Measurements from ENCODE around the gene TSPAN7.

The TSPAN7 gene

GRCh38 chrX:38649674-38650647 lies 88.6 kb downstream of the TSPAN7 start:
- no peak for DNase-seq

DNA sequence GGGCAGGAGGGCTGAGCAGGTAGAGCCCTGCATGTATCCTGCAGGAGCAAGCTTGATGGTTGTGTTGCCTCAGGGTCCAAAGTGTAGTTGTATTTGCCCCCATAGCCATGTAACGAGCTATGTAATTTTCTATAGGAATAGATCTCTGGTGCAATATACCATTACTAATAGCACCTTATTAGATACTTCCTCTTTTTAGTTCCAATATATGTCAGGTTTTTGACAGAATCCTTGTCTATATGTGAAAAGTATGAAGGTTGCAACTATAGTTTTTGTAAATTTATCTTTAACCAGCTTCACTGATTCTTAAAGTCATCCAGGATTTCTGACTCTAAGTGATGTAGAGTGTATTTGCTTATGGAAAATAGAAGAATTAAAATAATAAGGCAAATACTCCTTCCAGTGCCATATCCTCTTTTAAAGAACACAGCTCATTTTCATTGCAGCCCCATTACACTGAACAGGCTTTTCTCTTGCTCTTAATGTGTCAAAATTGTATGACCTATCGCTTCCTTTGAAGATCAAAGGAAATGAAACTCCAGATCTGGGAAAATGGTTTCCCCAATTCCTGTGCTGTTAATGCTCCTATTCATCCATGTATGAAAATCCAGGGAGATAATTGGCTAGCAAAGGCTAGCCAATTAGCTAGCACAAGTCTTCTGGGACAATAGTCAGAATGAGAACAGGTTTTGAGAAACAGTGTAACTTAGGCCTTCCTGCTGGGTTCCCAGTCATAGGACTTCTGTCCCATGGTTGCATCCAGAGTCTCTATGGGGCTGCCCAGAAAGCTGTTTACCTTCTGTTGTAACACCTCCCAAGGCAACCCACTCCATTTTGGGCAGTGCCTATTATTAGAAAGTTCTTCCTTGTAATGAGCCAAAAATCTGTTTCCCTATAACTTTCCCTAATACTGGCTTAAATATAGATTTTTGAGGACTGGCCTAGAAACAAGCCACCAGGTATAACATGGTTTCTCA lies 90.6 kb downstream of the TSPAN7 start:
- no peak for DNase-seq

DNA sequence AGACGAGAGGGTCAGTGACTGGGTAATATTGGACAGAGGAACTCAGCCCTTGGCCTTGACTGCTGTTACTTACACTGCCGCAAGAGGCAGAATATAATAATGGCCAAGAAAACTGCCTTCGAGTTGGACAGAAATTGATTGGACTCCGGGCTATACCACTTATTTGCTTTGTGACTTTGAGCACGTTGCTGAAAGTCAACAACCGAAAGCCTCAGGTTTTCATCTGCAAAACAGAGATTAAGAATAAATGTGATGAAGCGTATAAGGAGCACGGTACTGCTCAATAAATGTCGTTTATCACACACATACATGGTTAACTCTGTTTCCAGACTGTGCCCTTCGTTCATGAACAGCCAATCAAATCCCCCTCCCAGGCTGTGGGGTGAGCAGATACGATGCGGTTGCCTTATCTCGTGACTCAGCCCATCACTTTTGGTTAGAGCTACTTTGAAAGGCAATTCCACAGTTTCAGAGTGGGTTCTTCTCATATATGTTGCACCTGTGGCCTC lies 91.6 kb downstream of the TSPAN7 start:
- no peak for DNase-seq

DNA sequence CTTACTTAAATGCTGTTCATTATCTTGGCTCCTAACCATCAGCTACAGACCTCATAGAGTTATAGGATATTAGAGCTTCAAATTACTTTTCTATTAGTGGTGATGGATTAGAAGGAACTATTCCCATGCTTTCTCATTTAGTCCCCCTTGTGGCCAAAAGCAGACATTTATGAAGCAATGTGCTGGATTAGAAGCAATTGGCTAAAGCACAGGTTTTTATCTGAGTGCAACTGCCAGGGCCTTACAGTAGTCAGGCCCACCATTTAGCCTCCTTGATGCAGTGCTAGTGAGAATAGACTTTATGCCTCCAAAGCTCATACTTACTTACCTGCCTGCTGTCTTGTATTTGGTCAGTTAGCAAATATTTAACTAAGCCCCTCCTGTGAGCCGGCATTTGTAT lies 93.0 kb downstream of the TSPAN7 start:
- peak; percentile 70 for DNase-seq

GRCh38 chrX:38656350-38656915 lies 95.1 kb downstream of the TSPAN7 start:
- DNase-seq, result peak; percentile 17

- no peak for DNase-seq
Observed at GRCh38 chrX:38657562-38657961, 96.2 kb downstream of the TSPAN7 start.

GRCh38 chrX:38660395-38661102 lies 99.2 kb downstream of the TSPAN7 start:
- no peak for DNase-seq

DNA sequence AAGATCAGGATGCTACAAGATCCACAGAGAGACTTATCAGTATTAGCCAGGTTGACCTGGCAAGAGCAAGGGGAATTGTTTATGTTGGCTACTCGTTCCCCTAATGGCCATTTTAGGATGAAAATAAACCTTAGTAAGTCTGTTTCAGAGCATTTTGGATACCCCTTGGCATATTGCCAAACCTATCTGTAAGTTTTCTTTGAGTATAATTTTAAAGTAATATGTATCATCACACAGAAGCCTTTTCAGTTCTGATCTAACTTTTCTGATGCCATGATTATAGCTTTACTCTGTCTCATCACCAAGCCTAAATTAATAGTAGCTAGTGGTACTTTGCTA lies 99.7 kb downstream of the TSPAN7 start:
- no peak for DNase-seq

GRCh38 chrX:38661561-38661960 lies 100.2 kb downstream of the TSPAN7 start:
- DNase-seq, result no peak

DNA sequence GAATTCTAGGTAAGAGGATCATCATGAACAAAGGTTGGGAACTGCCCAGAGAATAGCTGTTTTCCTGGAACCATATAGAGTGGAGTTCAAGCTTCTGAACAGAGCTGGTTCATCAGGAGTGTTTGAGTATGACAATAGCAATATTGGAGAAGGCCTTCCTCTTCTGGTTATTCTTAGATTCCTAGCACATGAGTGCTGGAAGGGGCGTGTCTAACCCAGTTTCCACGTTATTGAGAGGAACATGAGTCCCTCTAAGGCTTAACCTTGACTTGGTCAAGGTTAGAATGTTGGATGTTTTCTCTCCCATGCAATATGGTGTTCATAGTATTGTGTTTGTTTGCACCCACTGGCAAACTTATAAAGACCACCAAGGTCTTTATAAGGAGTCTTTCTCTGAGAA lies 101.3 kb downstream of the TSPAN7 start:
- no peak for DNase-seq

DNA sequence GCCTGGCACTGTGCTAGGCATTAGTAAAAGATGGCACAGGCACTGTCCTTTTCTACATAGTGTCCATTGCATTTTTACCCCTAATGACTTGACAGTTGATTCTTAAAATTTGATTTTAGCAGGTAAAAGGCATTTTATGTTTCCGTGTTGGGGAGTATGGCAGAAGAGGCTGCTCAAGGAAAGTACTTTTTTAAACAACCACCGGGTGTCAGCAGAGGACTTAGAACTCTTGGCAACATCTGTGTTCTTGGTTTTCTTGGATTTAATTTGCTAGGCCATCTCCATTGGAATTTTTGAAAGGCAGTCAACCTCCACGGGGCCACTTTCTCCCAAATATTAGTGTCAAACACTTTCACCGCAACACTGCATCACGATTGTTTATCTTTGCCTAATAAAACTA lies 102.9 kb downstream of the TSPAN7 start:
- peak; percentile 58 for DNase-seq

DNA sequence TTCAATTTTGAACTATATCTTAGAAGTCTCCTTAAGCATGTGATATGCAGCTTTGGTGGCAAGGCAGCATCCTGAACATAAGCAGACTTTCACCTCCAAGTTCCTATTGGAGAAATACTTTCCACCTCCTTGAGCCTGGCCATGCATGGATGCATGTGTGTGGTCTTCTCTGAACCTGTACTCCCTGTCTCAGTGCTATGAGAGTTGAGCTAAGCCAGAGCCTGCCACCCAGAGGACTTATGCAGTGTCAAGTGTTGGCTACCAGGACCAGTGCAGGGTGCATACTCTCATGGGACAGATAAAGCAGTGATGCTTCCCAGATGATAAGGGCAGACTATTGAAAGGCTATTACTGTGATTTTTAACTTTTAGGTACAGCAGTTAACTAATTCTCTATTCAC lies 105.6 kb downstream of the TSPAN7 start:
- DNase-seq, result no peak

DNA sequence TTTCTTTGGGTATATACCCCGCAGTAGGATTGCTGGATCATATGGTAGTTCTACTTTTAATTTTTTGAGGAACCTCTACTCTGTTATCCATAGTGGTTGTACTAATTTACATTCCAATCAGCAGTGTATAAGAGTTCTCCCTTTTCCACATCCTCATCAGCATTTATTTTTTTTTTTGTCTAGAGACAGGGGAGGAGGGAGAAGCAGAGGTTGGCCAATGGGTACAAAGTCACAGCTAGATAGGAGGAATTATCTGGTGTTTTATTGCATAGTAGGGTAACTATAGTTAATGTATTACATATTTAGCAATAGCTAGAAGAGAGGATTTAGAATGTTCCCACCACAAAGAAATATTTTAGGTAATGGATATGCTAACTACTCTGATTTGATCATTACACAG lies 107.4 kb downstream of the TSPAN7 start:
- DNase-seq, result no peak

- DNase-seq, result no peak
Observed at GRCh38 chrX:38669428-38669827, 108.1 kb downstream of the TSPAN7 start.

GRCh38 chrX:38672646-38673045 lies 111.3 kb downstream of the TSPAN7 start:
- no peak for DNase-seq

DNA sequence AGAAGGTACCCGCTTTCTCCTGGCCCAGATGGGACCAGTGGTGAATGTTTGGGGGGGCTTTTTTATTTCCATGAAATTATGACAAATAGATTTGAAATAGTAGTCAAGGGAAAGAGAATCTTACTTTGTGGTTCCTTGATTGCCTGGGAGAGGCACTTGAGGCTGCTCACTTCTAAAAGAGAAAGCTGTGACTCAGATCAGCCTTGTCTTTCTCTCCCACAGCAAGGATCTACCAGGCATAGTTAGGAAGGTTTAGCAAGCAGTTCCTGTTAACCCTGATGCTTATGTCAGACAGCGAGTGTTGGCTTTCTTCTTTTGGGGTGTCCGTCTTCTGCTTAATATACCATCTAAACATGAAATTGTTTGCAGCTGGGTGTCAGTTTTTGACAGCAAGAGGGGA lies 114.5 kb downstream of the TSPAN7 start:
- DNase-seq, result no peak

DNA sequence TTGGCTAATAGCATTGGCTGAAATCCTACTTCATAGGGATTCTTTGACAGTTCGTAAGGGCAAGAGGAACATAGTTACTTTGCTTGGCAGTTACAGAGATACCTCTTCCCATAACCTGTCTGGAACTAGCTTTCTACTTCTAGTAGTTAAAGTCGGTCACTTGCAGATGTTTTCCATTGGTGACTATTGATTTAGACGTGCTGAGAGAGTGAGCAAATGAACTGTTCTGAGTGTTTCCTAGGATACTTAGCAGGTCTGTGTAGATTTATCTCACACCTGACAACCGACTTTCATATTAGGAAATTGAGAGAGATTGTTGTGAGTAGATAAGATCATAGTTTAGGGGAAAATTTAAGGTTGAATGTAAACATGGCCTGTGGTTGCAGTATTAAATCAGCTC lies 116.8 kb downstream of the TSPAN7 start:
- no peak for DNase-seq

DNA sequence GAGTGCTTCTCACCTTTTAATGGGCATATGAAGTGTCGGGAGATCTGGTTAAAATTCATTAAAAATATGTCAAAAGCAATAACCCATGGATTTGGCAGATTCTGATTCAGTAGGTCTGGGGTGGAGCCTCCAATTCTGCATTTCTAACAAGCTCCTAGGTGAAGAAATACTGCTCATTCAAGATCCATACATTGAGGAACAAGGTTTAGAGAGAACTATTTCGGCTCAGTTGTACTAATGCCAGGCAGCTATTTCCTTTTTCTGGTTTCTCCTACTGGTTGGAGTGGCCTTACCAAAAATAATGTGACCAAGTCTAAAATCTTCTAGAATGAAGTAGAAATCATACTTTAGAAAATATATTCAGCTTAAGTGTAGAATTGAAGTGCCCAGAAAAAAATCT lies 117.5 kb downstream of the TSPAN7 start:
- no peak for DNase-seq

GRCh38 chrX:38679695-38680094 lies 118.4 kb downstream of the TSPAN7 start:
- no peak for DNase-seq

GRCh38 chrX:38682095-38682494 lies 120.8 kb downstream of the TSPAN7 start:
- no peak for DNase-seq

DNA sequence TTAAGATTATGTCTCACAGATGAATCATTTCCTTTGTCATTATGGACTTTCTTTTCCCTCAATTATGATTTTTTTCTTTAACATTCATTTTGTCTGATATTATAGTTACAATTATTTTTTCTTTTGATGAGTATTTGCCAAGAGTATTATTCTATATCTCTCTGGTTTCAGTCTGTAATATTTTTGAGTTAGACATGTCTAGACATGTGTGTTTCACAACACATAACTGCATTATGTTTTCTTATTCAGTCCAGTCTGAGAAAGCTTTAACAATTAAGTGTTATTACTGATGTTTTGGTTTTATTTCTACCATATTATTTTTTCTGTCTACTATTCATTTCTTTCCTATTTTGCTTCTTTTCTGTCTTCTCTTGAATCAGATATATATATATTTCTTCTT lies 131.6 kb downstream of the TSPAN7 start:
- DNase-seq, result no peak

DNA sequence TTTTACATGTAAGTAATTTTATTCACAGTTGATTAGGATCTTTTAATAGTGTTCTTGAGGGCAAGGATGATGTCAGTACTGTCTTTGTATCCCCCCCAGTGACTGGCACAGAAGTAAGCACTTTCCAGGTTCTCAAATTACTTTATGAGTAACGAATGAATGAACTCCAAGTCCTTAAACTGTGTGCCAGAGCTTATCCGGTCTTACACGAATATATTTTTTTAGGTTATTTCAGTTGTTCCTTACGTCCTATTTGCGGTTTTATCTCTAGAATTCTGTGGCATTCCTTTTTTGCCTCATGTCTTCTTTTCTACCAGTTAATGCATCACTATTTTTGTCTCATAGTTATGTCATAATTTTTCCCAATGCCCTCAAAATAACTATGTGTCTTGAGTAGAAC lies 133.1 kb downstream of the TSPAN7 start:
- no peak for DNase-seq

- no peak for DNase-seq
Observed at GRCh38 chrX:38697461-38697860, 136.1 kb downstream of the TSPAN7 start.

Data from NCI-H69 (cell line).